ENCODE measurements around the gene ADAMTSL1.

The ADAMTSL1 gene

GRCh38 chr9:18473652-18474279, at the start of gene ADAMTSL1:
ADAMTSL1 (plus strand) TSS chr9:18474153; CDS start chr9:18474233, 80 bp downstream.
- DNase-seq, result no peak

- DNase-seq, result no peak
These were observed 46.3 kb upstream of the ADAMTSL1 start for GRCh38 chr9:18427691-18428090.

GRCh38 chr9:18428661-18429060, 45.3 kb upstream of the ADAMTSL1 start:
- no peak for DNase-seq

- no peak for DNase-seq
These were observed 44.9 kb upstream of the ADAMTSL1 start for GRCh38 chr9:18429070-18429469.

GRCh38 chr9:18433620-18434019, 40.3 kb upstream of the ADAMTSL1 start:
- no peak for DNase-seq

GRCh38 chr9:18437315-18438201, 36.4 kb upstream of the ADAMTSL1 start:
- DNase-seq, result no peak

- DNase-seq, result no peak
These were observed 35.5 kb upstream of the ADAMTSL1 start for GRCh38 chr9:18438300-18438925.

GRCh38 chr9:18438951-18439350, 35.0 kb upstream of the ADAMTSL1 start:
- DNase-seq, result no peak

GRCh38 chr9:18441261-18441660, 32.7 kb upstream of the ADAMTSL1 start:
- DNase-seq, result no peak

GRCh38 chr9:18442629-18443491, 31.1 kb upstream of the ADAMTSL1 start:
- DNase-seq, result peak; percentile 2

- DNase-seq, result no peak
These were observed 26.8 kb upstream of the ADAMTSL1 start for GRCh38 chr9:18447131-18447530.

- no peak for DNase-seq
These were observed 26.4 kb upstream of the ADAMTSL1 start for GRCh38 chr9:18447541-18447940.

- no peak for DNase-seq
These were observed 25.9 kb upstream of the ADAMTSL1 start for GRCh38 chr9:18448101-18448500.

- DNase-seq, result no peak
These were observed 22.5 kb upstream of the ADAMTSL1 start for GRCh38 chr9:18451406-18451805.

GRCh38 chr9:18452276-18452675, 21.7 kb upstream of the ADAMTSL1 start:
- no peak for DNase-seq

GRCh38 chr9:18456624-18457237, 17.2 kb upstream of the ADAMTSL1 start:
- no peak for DNase-seq

GRCh38 chr9:18457510-18457909, 16.4 kb upstream of the ADAMTSL1 start:
- DNase-seq, result no peak

- DNase-seq, result no peak
These were observed 13.9 kb upstream of the ADAMTSL1 start for GRCh38 chr9:18459962-18460584.

- no peak for DNase-seq
These were observed 12.5 kb upstream of the ADAMTSL1 start for GRCh38 chr9:18461496-18461895.

GRCh38 chr9:18463991-18464390, 10.0 kb upstream of the ADAMTSL1 start:
- no peak for DNase-seq

GRCh38 chr9:18466101-18466500, 7.9 kb upstream of the ADAMTSL1 start:
- DNase-seq, result no peak

- DNase-seq, result no peak
These were observed 6.3 kb upstream of the ADAMTSL1 start for GRCh38 chr9:18467696-18468095.
